ENCODE results near the gene PRSS38. TPM values are rescaled to one million over a fixed set of nuclear protein-coding genes. Genes with fewer than 3 reads are reported as not detected.

Gene PRSS38
- total RNA-seq, 6 donors from 2014 or later = not detected

GRCh38 chr1:227808566-227808965, 6.9 kb upstream of the PRSS38 start:
- TF ChIP-seq POLR2A (IDR thresholded peaks at IDR 0.05) (no peak), EP300 (IDR thresholded peaks at IDR 0.05) (no peak)
- peaks cover 0 to 6% (median 5%) of the 10 kb centered on the region in 4 donors for H3K9me3 ChIP-seq
- ATAC-seq (ENCODE audit: low FRiP score in 2 of 2) (no peak), DNase-seq (no peak)
- H3K27me3 ChIP-seq = no peaks in the 10 kb centered on the region
- H3K4me3 ChIP-seq = no peak overlapping the region
- no peaks in the 10 kb centered on the region for H3K36me3 ChIP-seq
- H3K4me1 ChIP-seq = no peaks in the 10 kb centered on the region
- H3K27ac ChIP-seq = no peak overlapping the region
- WGBS, 2 donors = 37 to 71% methylated on average over 1 of the region's 1 CpG

- no peak for TF ChIP-seq CTCF (IDR thresholded peaks at IDR 0.05)
- no peak for TF ChIP-seq POLR2A (IDR thresholded peaks at IDR 0.05)
- no peak for TF ChIP-seq POLR2AphosphoS5 (IDR thresholded peaks at IDR 0.05)
- no peak for TF ChIP-seq EP300 (IDR thresholded peaks at IDR 0.05)
- Histone ChIP-seq H3K27me3 (no peaks in the 10 kb centered on the region), H3K9me3 (peaks cover 0 to 11% (median 9%) of the 10 kb centered on the region in 4 donors), H3K4me3 (no peak overlapping the region), H3K4me1 (no peaks in the 10 kb centered on the region), H3K27ac (no peak overlapping the region), H3K36me3 (no peaks in the 10 kb centered on the region)
- ATAC-seq (ENCODE audit: low FRiP score in 2 of 2) = no peak
- no peak for DNase-seq
- 80 to 95% methylated on average over 2 of the region's 2 CpGs for WGBS, 2 donors
These were observed 6.4 kb upstream of the PRSS38 start for GRCh38 chr1:227809026-227809425.

- Histone ChIP-seq H3K27me3 (no peaks in the 10 kb centered on the region), H3K36me3 (no peaks in the 10 kb centered on the region), H3K27ac (no peak overlapping the region), H3K9me3 (peaks cover 0 to 20% (median 16%) of the 10 kb centered on the region in 4 donors), H3K4me1 (no peaks in the 10 kb centered on the region), H3K4me3 (no peak overlapping the region)
- WGBS, 2 donors = 96% methylated on average over 2 of the region's 2 CpGs; no CpG with 5 or more reads in 1 of the 2 donors
- no peak for DNase-seq
- ATAC-seq (ENCODE audit: low FRiP score in 2 of 2) = no peak
- no peak for TF ChIP-seq POLR2AphosphoS5 (IDR thresholded peaks at IDR 0.05)
These were observed 1.5 kb upstream of the PRSS38 start for GRCh38 chr1:227813962-227814361.

GRCh38 chr1:227816750-227817446, 1.4 kb downstream of the PRSS38 start:
- H3K36me3 ChIP-seq = no peaks in the 10 kb centered on the region
- H3K27me3 ChIP-seq = no peaks in the 10 kb centered on the region
- 85 to 99% methylated on average over 9 to 16 of the region's 16 CpGs for WGBS, 2 donors
- no peak overlapping the region for H3K27ac ChIP-seq
- H3K9me3 ChIP-seq = peaks cover 0 to 20% (median 17%) of the 10 kb centered on the region in 4 donors
- no peak overlapping the region for H3K4me3 ChIP-seq
- no peak for TF ChIP-seq CTCF (IDR thresholded peaks at IDR 0.05)
- H3K4me1 ChIP-seq = no peaks in the 10 kb centered on the region
- peak in 1 of 2 donors; percentile 46 for DNase-seq
- peak in 1 of 2 donors; percentile 53 for ATAC-seq (ENCODE audit: low FRiP score in 2 of 2)

- no peaks in the 10 kb centered on the region for H3K36me3 ChIP-seq
- no peak overlapping the region for H3K27ac ChIP-seq
- ATAC-seq (ENCODE audit: low FRiP score in 2 of 2) (no peak), DNase-seq (no peak)
- H3K27me3 ChIP-seq = no peaks in the 10 kb centered on the region
- TF ChIP-seq EP300 (IDR thresholded peaks at IDR 0.05) = no peak
- H3K4me1 ChIP-seq = no peaks in the 10 kb centered on the region
- 88 to 95% methylated on average over 1 of the region's 1 CpG for WGBS, 2 donors
- peaks cover 0 to 5% (median 1%) of the 10 kb centered on the region in 4 donors for H3K9me3 ChIP-seq
- H3K4me3 ChIP-seq = no peak overlapping the region
These were observed 8.1 kb downstream of the PRSS38 start for GRCh38 chr1:227823537-227823936.

GRCh38 chr1:227824204-227824603, 8.7 kb downstream of the PRSS38 start:
- ATAC-seq (ENCODE audit: low FRiP score in 2 of 2) (no peak), DNase-seq (no peak)
- TF ChIP-seq POLR2A (IDR thresholded peaks at IDR 0.05) = no peak
- no peak for TF ChIP-seq EP300 (IDR thresholded peaks at IDR 0.05)
- TF ChIP-seq CTCF (IDR thresholded peaks at IDR 0.05) = no peak
- no peak for TF ChIP-seq POLR2AphosphoS5 (IDR thresholded peaks at IDR 0.05)
- no peaks in the 10 kb centered on the region for H3K36me3 ChIP-seq
- H3K27ac ChIP-seq = no peak overlapping the region
- no peak overlapping the region for H3K4me3 ChIP-seq
- no peaks in the 10 kb centered on the region for H3K27me3 ChIP-seq
- H3K4me1 ChIP-seq = no peaks in the 10 kb centered on the region
- 32 to 44% methylated on average over 2 of the region's 2 CpGs for WGBS, 2 donors
- H3K9me3 ChIP-seq = peaks cover 0 to 10% (median 1%) of the 10 kb centered on the region in 4 donors
